GM18517 (cell line): ENCODE results near the gene DIPK1A.
"Not testable (repeated sequence)": the region's sequence is repeated elsewhere in the genome, so short reads cannot be mapped to it uniquely, and the experiment has no call there.

Source experiments
- ATAC-seq: cut with Tn5 transposase; IDR thresholded peaks from one replicate; pipeline ENCODE4 v1.9.1; 2021; ENCODE audit warnings: mild to moderate bottlenecking, moderate library complexity; ENCODE audit not compliant: unreplicated experiment

The DIPK1A gene

GRCh38 chr1:92922356-92923035 lies 38.8 kb downstream of the DIPK1A start:
- ATAC-seq: no peak

- ATAC-seq: no peak
Observed at GRCh38 chr1:92921031-92922023, 39.9 kb downstream of the DIPK1A start.

GRCh38 chr1:92916899-92917298 lies 44.4 kb downstream of the DIPK1A start:
- ATAC-seq: no peak

DNA sequence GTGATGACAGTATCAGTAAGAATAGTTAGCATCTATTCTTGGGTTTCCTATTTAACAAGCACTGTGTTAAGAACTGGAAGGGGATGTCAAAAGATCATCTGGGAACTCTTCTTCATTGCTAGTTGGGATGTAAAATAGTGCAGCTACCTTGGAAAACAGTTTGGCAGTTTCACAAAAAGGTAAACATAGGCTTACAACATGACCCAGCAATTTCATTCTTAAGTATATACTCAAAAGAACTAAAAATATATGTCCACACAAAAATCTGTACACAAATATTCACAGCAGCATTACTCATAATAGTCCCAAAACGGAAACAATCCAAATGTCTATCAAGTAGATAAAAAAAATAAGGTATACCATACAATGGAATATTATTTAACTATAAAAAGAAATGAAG lies 45.7 kb downstream of the DIPK1A start:
- ATAC-seq: no peak

GRCh38 chr1:92913093-92913819 lies 48.0 kb downstream of the DIPK1A start:
- ATAC-seq: no peak

- no peak for ATAC-seq
Observed at GRCh38 chr1:92910081-92910480, 51.2 kb downstream of the DIPK1A start.

- no peak for ATAC-seq
Observed at GRCh38 chr1:92909321-92909720, 51.9 kb downstream of the DIPK1A start.

DNA sequence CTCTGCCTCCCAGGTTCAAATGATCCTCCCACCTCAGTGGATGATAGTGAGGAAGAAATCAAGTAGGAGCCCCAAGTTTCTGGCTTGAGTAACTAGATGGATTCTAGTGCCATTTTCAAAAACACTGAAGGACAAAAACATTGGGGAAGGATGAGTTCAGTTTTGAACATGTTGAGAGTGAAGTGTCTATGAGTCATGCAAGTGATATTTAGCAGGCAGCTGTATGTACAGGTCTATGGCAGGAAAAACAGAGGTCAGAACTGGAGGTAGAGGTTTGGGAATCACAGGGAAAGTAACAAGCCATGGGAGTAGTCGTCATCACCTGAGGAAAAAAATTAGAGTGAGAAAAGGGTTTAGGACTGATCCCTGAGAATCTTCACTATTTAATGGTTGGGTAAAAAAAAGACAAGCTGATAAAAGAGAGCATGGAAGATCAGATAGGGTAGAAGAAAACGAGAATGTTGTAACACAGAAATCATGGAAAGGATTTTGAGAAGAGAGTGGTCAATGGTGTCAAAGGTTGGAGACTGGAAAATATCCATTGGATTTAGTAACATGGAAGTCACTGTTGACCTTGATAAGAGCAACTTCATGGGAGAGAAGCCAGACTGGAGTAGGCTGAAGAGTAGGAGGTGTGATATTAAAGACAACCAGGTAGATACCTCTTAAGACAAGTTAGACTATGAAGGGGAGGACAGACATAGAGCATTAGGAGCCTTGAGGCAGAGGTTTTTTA lies 53.1 kb downstream of the DIPK1A start:
- no peak for ATAC-seq

DNA sequence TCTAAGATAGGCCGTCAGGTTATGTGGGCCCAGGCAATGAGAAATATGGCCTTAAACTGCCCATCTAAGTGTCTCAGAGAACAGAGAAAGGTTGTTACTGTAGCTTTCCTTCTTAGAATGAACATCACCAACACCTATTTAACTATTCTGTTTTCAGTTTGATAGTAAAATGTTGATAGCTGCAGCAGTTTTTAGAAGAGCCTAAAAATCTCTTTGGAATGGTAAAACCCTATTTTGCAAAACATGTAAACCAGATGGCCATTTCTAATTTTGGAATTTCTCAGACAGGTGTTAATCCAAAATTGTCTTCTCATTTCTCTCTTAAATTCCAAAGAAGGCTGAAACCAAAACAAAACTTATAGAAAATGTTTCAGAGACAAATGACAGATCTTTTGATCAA lies 57.5 kb downstream of the DIPK1A start:
- no peak for ATAC-seq

GRCh38 chr1:92902406-92902744 lies 58.9 kb downstream of the DIPK1A start:
- no peak for ATAC-seq

- ATAC-seq: no peak
Observed at GRCh38 chr1:92901699-92902405, 59.4 kb downstream of the DIPK1A start.

DNA sequence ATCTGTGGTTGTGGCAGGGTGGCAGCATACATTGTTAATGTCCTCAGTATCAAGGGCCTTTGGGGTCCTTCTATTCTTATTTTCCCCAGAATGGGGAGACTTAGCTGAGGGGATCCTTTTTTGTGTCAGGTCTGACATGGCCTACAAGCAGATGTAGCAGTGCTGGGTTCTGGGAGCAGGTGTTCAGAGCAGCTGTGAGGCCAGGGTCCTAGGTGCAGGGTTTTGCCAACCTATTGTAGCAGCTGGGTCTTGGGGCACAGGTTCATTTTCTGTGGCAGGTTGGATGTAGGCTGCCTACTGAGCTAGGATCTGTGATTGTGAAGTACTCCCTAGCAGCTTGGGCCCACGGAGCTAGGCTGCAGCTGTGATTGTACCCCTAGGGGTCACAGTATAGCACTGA lies 60.1 kb downstream of the DIPK1A start:
- ATAC-seq: no peak

DNA sequence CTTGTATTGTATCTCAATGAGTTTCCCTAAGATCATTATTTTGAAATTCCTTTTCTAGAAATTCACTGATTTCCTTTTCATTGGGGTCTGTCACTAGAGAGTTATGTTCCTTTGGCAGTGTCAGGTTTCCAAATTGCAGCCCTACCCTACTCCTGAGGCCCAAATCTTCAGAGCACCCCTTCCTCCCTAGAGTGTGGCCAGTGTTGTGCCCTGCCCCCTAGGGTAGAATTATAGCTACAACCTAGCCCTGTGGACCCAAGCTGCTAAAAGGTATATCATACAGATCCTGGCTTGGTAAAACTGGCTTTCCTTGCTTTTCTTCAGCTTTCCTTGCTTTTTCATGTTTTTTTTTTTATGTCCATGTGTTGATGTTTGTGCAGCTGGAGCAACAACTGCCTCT lies 60.7 kb downstream of the DIPK1A start:
- no peak for ATAC-seq

- no peak for ATAC-seq
Observed at GRCh38 chr1:92899780-92900179, 61.5 kb downstream of the DIPK1A start.

- ATAC-seq: not testable (repeated sequence)
Observed at GRCh38 chr1:92898053-92898452, 63.2 kb downstream of the DIPK1A start.

DNA sequence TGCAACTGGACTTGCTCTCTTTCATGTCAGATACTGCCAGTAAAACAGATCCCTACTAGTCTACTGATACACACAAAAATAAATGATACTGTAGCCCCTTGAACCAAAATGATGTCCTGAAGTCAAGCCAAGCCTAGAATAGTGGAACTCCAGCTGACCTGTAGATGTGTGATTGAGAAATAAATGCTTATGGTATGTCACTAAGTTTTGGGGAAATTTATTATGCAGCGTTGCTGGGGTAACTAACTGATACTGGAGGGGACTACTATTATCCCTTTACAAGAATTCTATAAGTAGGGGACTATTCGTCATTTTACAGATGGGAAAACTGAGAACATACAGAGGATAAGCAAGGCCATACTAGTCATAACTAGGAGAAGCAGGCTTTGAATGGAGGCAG lies 73.8 kb downstream of the DIPK1A start:
- ATAC-seq: no peak

DNA sequence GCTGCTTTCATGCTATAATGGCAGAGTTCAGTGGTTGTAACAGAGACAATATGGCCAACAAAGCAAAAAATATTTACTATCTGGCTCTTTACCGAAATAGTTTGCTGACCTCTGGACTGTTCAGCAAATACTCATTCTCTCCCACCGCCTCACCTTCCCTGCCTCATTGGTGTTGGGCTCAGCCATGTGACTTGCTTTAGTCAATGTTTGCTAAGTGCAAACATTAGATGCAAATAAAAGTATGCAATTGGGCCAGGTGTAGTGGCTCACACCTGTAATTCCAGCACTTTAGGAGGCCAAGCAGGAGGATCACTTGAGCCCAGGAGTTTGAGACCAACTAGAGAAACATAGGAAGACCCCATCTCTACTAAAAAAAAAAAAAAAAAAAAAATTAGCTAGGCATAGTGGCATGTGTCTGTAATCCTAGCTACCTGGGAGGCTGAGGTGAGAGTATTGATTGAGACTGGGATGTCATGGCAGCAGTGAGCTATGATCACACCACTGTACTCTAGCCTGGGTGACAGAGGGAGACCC lies 74.3 kb downstream of the DIPK1A start:
- no peak for ATAC-seq

DNA sequence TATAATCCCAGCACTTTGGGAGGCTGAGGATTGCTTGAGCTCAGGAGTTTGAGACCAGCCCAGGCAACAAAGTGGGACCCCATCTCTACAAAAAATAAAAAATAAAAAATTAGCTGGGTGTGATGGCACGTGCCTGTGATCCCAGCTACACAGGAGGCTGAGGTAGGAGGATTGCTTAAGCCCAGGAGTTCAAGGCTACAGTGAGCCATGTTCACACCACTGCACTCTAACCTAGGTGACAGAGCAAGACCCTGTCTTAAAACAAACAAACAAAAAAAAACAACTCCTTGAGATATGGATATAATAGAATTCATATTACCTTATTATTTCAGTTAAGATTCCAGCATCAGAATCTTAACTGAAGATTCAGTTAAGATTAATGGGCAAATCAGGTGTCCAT lies 77.1 kb downstream of the DIPK1A start:
- no peak for ATAC-seq

GRCh38 chr1:92883297-92883696 lies 78.0 kb downstream of the DIPK1A start:
- ATAC-seq: no peak

DNA sequence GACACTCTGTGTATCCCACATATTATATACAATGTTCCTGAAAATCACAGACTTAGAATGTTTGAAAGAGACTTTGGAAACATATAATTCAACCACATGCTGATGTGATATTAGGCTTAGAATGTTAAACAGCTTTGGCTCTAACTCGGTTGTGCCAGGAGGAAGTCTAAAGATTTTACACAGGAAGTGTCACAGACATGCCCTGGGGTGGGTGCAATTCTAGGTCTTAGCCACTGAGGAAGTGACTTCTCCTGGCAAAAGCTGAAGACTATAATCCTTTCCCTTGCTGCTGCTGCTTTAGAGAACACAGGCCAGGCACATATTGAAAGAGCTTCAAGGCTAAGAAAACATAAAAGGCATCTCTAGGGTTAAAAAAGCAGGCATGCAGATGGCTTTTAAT lies 78.4 kb downstream of the DIPK1A start:
- no peak for ATAC-seq
